Smooth muscle cell of the brain vasculature (primary cell): ENCODE results near the gene TBPL2.
"Not testable (repeated sequence)": the region's sequence is repeated elsewhere in the genome, so short reads cannot be mapped to it uniquely, and the experiment has no call there.

ENCODE experiments used
- DNase-seq: peaks from one replicate; pipeline ENCODE4 v3.0.0-alpha.2; 2012; ENCODE audit warnings: low read depth, low spot score

Gene TBPL2

DNA sequence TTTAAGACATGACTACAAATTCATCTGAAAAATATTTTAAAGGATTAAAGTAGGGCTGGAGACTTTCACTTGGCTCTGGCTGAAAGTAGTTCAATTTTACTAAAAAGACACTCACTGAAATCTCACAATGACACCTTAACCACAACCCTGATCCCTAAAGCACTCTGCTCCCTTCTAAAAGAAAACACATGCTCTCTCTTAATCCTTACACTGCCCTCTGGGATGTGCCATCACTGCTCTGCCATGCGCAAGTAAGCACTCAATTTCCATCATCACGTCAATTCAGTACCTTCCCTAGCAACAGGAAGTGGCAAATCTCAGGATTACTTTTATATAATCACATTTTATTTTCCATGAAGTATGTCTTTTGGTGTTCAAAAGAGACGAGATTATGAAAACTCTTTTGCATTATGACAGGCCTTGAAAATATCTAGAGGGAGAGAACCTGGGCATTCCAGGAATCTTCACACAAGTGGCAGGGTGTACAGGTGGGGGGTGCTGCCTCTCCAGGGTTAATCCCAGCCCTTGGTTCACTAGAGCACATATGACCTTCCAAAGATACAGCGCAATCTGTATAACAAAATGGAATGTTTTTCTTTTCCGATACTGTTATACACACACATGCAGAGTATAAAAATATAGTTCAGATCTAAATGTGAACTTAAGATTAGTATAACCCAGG is 36.1 kb downstream of the TBPL2 start:
- DNase-seq, result no peak

DNA sequence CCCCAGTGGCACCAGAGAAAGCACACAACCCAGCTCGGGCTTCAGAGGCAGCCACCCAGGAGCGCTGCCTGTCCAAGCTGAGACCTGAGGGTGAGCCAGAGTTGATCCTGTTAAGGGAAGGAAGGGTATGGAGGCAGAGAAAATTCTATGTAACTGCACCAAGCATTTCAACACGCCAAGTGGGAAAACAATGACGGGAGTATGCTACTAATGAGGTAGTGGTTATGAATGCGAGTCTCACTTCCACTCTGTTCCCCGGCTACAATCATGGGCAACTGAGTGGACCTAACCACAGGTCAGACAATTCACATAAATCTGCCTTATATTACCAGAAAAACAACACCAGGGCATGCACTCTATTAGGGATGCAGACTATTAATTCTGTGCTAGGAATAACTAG is 38.7 kb downstream of the TBPL2 start:
- DNase-seq, result no peak

DNA sequence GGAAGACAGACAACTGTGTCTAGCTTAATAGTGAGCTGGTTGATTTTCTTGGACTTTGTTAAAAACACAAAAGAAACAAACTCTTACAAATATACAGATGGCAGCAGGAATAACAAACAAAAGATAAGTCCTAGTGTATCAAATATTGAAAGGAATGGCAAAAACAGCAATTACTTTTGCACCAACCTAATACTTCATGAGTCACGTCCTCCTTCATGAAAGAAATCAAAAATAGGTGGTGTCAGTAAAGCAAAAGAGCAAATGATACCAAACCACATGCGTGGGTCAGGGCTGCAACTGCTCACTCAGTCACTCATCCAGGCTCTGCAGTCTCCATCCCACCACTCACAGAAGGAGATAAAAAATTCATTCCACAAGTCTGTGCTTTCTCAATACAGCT is 40.6 kb downstream of the TBPL2 start:
- no peak for DNase-seq

DNA sequence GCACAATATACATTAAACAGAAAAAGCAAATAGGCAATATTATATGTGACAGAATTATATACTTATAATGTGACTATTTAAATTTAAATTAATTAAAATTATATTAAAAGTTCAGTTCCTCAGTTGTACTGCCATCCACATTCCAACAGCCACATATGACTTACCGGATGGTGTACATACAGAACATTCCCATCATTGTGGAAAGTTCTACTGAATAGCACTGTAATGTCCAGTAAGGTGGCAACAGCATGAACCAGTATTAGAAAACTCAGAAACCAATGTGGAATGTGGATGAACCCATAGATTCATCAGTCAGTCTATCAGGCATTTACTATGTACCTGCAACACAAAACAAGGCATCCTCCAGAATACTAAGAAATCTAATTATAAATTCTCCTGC is 41.2 kb downstream of the TBPL2 start:
- DNase-seq, result no peak

DNA sequence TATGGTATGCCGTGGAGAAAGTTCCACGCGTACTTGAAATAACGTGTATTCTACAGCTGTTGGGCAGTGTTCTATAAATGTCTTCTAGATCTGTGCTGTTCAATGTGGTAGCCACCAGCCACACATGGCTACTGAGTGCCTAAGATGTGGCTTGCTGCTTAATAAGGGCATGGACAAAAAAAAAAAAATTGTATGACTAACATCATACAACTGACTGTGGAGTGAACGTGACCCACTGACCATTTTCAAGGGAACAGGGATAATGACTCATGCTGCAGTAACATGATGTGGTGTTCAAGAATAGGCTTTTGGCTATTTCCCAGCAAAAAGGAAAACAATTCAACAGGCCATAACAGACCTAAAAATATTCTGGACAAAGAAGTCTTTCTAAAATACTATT is 41.7 kb downstream of the TBPL2 start:
- peak; percentile 86 for DNase-seq

DNA sequence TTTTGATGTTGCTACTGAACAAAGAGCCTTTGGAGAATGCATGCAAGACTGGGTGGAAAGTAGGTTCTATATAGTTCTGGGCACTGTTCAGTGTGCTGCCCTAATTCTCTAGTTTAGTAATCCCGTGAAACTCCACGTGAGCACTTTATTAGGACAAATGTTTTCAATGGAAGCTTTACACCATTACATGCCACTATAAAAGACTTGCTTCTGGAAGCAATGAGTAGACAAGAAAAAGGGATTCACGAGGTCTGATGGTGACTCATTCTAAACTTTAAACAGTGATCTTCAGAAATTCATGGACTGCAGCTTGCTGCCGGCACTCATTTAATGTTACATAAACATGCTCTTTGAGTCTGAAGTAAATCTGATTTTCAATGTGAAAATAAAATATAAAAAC is 51.1 kb downstream of the TBPL2 start:
- DNase-seq, result no peak

DNA sequence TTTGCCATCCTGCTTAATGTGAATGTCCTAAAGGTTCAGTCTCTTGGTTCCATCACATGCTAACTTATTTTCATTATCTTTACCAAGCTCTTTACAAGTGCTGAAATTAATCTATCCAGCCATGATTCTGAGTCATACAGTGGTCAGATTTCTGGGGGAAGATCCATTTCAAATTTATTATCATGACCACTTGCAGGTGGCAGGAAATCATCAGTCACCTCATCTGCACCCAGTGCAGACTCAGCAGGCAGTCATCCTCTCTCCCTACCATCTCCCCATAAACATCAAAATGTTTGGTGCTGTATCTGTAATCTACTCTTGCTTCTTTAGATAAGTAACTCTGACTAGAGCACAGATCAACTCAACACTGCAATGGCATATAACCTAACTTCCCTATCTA is 52.3 kb downstream of the TBPL2 start:
- no peak for DNase-seq

DNA sequence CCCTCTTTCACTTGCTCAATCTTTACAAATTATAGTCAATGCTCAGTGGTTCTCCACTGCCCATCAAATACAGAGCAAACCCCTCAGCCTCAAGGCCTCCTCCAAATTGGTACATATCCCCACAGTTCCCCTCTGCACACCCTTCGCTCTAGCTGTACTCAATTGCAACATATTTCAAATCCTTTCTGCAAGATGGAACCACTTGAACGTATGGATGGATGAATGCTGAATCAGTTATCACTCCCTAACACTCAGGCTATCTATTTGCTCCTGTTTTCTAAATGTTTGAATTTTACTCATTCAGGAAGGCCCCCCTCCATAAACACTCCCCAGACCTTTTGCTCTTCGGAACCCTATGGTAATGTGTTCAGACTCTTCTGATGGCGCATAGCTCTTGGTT is 53.3 kb downstream of the TBPL2 start:
- DNase-seq, result no peak

DNA sequence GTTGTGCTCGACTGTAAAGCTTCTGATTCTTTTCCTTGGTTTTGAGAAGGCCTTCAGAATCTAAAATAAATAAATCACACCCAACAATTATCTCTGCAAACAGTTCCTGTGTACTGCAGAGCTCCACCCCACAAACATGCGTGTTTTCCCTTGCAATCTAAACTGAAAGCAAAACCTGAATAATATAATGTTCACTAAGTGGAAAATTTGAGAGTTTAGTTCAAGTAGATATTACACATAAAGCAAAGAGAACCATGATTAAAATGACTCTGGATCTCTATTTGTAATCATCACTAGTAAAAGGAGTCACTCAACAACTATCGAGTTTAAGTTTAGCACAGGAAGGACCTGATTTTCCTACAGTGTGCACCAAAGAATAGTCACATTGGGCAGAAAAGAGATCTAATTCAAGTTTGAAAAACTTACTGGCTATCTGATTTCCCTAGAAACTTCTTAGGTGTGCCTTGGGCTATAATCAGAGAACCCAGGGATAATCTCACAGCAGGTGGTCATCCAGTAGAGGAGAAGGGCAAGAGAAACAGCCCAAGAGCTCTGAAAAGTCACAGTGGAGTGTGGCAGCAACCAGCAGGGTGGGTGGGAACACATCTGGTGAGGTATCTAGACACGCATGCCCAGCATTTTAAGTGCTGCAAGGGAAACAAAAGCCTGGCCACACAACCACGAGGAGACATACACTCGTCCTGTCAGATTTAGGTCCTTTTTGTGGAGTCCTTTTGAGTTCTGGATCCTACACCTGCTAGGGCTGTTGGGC is 54.2 kb downstream of the TBPL2 start:
- no peak for DNase-seq

DNA sequence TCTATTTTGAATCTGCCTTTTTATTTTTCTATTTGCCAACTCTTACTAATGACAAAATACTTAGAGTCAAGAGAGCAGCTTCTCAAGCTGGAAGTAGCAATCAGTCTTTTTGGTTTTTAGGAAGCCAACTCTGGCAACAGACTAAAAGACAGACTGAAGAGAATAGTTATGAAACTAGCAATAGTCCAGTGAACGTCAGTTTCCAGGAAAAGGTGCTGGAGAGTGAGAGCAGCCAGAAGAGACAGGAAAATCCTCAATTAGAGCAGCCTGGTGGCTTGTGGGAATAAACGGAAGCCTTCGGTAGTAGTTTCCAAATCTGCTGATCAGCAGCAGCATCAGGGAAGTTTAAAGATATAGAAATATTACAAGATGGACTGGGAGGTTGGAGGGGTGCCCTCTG is 55.9 kb downstream of the TBPL2 start:
- DNase-seq, result no peak

DNA sequence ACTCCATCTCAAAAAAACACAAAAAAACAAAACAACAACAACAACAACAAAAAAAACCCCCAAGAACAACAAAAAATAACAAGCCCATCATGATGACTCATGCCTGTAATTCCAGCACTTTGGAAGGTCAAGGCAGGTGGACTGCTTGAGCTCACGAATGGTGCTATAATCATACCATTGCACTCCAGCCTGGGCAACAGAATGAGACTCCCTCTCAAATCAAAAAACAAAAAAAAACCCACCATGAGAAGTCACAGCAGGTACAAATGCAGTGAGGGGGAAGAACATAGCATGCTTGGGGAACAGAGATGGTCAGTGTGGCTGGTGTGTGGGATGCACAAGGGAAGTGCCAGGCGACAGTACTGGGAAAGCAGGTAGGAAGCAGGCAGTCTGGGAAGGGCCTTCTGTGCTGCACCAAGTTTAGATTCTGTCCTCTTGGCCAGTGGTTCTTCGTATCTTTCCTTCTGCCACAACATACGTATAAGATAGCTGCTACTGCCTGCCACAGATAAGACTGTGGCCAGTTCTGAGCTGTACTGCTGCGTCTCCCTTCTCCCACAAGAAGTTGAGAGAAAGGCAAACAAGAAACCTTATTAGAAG is 56.8 kb downstream of the TBPL2 start:
- no peak for DNase-seq

DNA sequence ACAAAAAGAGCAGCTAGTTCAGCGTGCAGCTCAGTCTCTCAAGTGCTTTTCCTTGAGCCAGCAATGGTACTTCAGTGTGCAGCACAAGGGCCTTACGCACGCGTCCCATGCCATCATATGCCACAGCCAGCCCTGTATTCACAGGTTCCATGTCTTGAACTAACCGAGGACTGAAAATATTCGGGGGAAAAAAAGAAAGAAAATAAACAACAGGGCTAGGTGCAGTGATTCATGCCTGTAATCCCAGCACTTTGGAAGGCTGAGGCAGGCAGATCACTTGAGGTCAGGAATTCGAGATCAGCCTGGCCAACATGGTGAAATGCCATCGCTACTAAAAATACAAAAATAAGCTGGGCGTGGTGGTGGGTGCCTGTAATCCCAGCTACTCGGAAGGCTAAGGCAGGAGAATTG is 57.4 kb downstream of the TBPL2 start:
- DNase-seq, result not testable (repeated sequence)

DNA sequence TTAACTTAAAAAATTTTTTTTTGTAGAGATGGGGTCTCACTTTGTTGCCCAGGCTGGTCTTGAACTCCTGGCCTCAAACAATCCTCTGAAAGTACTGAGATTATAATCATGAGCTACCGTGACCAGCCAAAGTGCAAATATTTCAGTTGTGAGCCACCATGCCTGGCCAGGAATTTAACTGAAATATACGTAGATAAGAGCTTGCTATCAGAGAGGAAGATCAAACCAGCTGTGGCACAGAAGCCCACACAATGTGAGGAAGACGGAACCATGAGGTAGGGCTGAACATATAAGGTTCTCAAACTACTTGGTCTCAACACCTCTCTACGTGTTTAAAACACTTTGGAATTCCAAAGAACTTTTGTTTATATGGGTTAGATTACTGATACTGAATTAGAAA is 57.9 kb downstream of the TBPL2 start:
- DNase-seq, result no peak

DNA sequence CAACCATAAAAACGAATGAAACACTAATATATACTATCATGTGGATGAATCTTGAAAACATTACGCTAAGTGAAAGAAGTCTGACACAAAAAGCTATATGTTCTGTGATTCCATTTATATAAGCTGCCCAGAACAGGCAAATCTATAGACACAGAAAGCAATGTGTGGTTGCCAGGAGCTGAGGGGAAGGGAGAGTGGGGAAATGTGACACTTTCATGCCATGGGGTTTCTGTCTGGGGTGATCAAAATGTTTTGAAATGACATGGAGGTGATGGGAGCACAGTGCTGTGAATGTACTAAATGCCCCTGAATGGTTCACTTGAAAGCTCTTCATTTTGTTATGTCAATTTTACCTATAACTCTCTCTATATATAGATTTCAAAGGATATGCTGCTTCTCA is 58.9 kb downstream of the TBPL2 start:
- no peak for DNase-seq

DNA sequence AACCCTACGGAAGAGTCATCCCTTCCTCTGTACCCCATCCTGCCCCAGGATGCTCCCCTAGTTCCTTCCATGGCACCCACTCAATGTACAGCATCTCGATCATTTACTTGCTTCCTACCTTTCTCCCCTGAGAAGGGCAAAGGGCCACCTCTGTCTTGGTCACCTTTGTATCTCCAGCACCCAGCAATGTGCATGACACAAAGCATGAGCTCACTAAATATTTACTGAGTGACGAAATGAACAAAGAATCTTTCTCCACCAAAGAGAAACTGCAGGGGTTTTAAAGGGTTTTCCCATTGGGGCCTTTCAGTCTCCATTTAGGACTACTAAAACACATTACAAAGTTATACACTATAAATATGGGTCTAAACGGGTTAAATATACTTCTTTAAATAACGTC is 59.4 kb downstream of the TBPL2 start:
- DNase-seq, result no peak

DNA sequence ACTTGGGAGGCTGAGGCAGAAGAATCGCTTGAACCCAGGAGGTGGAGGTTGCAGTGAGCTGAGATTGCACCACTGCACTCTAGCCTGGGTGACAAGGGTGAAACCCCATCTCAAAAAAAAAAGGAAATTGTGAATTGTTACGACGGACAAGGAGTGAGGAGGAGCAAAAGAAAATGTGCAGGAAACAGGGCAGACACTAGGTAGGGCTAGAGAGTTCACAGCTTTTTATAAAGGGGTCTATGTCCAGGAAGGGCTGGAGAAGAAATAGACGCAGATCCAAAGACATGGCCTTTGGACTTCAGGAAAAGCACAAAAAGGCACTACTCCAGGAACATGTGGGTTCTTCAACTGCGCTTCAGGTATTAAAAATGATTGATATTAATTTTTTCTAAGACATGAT is 63.2 kb downstream of the TBPL2 start:
- no peak for DNase-seq

DNA sequence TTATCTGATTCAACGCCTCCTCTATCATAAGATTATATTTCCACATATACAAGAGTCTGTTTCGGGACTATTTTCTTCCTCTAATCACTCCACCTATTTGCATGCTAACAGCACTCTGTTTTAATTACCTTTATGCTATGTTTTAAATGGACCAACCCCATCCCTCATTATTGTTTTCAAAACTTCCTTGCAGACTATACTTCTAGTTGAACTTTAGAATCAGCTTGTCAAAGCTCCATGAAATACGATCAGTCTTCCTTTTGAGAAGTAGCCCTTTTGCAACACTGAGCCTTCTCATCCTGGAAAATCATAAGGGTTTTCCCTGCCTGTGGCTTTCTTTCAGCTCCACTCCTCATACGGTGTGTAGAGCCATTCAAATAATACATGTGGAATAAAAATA is 65.6 kb downstream of the TBPL2 start:
- DNase-seq, result no peak

DNA sequence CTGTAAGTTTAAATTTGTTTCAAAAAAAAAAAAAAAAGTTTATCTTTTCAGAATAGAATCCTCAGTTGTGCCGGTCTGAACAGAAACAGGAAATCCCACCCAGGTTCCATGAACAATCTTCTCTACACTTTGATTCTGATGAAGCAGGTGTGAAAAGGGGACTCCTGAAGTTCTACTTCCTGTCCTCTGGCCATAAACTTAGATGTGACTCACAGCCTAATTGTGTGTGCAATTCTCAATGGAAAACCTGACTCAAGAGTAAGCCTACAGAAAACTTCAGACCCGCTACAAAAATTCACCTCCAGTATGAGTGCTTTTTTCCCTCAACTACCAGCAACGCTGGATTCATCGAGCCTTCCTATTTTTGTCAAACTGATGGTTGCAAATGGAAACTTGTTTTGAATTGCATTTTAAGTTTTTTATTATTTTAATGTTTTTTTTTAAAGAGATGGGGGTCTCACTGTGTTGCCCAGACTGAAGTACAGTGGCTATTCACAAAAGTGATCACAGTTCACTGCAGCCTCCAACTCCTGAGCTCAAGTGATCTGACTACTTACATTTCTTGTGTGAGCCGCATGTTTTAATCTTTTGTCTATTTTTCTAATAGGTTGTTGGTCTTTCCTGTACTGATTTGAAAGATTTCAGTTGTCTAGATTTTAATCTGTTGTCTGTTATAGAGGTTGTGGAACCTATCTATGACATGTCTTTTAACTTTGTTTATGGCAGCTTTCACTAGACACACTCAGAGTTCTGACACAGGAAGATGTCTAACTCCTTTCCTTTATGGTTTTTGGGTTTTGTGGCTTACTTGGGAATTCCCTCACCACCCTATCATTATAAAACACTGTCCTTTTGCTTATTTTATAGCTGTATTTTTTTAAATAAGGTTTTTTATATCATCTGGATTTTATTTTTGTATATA is 66.4 kb downstream of the TBPL2 start:
- DNase-seq, result no peak

DNA sequence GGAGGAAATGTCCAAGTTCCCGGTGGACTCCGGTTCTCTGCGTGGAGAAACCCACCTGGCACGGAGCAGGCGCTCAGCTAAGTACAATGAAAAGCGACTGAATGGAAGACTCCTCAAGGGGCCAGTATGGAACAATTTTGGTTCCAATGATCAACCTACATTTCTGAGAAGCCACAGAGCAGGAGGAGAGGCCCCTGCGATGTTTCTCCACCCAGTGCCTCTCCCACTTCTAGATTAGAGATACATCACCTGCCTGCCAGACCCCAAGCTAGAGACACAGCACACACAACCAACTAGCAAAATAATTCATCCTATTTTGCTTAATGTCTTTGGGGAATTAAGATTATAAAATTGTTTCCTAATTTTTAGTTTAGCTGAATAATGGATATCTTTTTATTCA is 67.6 kb downstream of the TBPL2 start:
- DNase-seq, result no peak

DNA sequence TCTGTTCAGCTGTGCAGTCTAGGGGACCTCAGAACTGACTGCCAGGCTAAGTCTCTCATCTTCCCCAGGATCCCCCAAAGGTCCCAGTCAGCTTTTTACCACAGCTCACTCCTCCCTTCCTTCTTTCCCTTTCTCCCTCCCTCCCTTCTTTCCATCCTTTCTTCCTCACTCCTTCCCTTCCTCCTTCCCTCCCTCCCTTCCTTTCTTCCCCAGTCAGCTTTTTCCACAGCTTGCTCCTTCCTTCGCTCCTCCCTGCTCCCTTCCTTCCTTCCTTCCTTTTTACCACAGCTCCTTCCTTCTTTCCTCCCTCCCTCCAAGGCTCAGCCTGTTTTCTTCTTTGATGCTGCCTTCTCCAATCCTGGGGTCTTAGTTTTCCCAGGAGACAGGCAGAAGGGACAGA is 68.0 kb downstream of the TBPL2 start:
- no peak for DNase-seq

DNA sequence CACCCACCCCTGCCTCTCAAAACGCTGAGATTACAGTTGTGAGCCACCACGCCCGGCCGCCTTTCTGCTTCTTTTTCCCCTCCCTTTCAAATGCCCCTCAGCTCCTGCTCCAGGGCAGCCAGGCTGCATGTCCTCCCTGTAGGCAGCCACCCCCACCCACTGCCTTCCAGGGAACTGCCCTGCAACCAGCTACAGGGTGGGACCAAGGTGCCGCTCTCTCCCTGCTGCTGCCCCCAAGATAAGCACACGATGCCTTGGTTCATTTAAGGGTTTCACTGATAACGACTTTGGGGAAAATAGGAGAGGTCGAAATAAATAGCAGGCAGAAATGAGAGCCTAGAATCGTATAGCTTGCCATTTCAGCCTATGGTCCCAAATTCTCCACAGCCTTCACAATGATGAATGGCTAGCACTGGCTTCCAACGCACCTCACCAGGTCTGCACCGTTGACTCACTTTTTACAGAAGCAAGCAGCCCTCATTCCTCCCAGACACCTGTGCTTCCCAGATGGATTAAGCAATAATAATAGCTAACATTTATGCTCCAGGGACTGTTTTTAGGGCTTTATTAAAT is 69.4 kb downstream of the TBPL2 start:
- DNase-seq, result no peak

DNA sequence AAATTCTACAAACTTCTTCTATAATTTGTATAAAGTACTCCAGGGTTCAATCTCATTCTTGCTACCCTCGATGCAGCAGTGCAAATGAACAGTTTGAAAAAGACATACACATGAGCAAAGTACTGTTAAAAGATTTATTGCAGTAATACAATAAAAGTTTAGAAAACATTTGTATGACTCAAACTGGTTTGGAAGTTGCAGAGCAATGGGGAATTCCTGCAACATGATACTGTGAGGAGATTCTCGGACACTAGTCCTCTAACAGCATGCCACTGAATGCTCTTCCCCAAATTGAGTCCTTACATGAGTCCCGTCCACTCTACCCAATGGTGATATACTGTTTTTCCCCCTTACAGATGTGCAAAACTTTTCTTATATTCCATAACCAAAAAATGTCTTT is 74.1 kb downstream of the TBPL2 start:
- DNase-seq, result no peak
